Measurements from ENCODE around the gene CHCHD3. TPM values are rescaled to one million over a fixed set of nuclear protein-coding genes. Genes with fewer than 3 reads are reported as not detected.
A peak's percentile ranks its signal among the peaks of the same experiment; 100 is the strongest.

CHCHD3 gene
- total RNA-seq, 6 experiments from 2014 or later, result 51.3 to 70.0 (median 65.7) TPM

DNA sequence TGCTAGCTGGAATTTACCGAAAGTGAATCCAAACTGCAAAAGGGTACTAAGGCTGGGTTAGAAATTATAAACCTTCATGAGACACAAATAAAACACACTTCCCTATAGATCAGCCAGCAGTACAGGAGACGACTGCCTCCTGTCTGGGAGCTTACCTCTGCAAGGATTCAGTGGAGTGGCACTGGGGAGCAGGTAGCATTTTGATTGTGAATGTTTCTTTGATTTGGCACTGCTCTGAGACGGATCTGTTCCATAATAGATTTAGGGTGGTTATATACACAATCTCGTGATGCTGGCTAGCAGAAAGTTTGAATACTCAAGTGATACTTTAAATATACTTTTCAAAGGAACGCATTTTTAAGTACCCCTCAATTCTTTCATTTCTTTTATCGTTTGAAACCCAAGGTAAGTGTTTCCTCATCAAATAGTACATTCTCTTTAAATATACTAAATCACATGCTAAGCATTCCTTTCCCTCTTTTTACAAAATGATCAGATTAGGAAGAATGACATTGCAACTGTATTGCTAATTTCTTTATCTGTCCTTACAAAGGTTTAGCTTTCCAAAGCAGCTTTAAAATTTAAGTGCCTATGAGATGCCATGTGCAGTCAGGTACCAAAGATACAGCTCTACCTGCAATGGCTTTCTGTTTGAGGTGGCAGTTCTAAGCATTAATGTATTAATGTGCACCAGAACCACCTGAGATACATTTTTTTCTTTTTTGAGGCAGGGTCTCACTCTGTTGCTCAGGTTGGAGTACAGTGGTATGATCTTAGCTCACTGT lies 20.6 kb upstream of the CHCHD3 start:
- TF ChIP-seq, protein P1, sequence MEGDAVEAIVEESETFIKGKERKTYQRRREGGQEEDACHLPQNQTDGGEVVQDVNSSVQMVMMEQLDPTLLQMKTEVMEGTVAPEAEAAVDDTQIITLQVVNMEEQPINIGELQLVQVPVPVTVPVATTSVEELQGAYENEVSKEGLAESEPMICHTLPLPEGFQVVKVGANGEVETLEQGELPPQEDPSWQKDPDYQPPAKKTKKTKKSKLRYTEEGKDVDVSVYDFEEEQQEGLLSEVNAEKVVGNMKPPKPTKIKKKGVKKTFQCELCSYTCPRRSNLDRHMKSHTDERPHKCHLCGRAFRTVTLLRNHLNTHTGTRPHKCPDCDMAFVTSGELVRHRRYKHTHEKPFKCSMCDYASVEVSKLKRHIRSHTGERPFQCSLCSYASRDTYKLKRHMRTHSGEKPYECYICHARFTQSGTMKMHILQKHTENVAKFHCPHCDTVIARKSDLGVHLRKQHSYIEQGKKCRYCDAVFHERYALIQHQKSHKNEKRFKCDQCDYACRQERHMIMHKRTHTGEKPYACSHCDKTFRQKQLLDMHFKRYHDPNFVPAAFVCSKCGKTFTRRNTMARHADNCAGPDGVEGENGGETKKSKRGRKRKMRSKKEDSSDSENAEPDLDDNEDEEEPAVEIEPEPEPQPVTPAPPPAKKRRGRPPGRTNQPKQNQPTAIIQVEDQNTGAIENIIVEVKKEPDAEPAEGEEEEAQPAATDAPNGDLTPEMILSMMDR (IDR thresholded peaks at IDR 0.05), result no peak
- no peaks in the 10 kb centered on the region for H3K4me1 Mint-ChIP-seq (ENCODE audit: low read depth)
- H3K27ac Mint-ChIP-seq, result no peak overlapping the region
- no peaks in the 10 kb centered on the region for H3K9me3 Mint-ChIP-seq
- H3K36me3 Mint-ChIP-seq (ENCODE audit: low read depth), result no peaks in the 10 kb centered on the region
- peaks cover 18% of the 10 kb centered on the region for H3K27me3 Mint-ChIP-seq (ENCODE audit: insufficient read depth)
- DNase-seq, result no peak
- no peak overlapping the region for H3K4me3 Mint-ChIP-seq

GRCh38 chr7:133099633-133100286 lies 17.9 kb upstream of the CHCHD3 start:
- no peaks in the 10 kb centered on the region for H3K9me3 Mint-ChIP-seq
- H3K27me3 Mint-ChIP-seq (ENCODE audit: insufficient read depth), result peaks cover 15% of the 10 kb centered on the region
- TF ChIP-seq, protein P1 (IDR thresholded peaks at IDR 0.05), result no peak
- H3K27ac Mint-ChIP-seq, result no peak overlapping the region
- no peak overlapping the region for H3K4me3 Mint-ChIP-seq
- DNase-seq, result no peak
- H3K36me3 Mint-ChIP-seq (ENCODE audit: low read depth), result no peaks in the 10 kb centered on the region
- H3K4me1 Mint-ChIP-seq (ENCODE audit: low read depth), result no peaks in the 10 kb centered on the region

GRCh38 chr7:133095119-133095671 lies 13.3 kb upstream of the CHCHD3 start:
- no peak for DNase-seq
- TF ChIP-seq, protein P1 (IDR thresholded peaks at IDR 0.05), result no peak
- Mint-ChIP-seq H3K27ac (no peak overlapping the region), H3K4me1 (ENCODE audit: low read depth) (no peaks in the 10 kb centered on the region), H3K36me3 (ENCODE audit: low read depth) (no peaks in the 10 kb centered on the region), H3K27me3 (ENCODE audit: insufficient read depth) (peaks cover 10% of the 10 kb centered on the region), H3K4me3 (no peak overlapping the region), H3K9me3 (no peaks in the 10 kb centered on the region)

- TF ChIP-seq, protein P1 (IDR thresholded peaks at IDR 0.05), result no peak
- DNase-seq, result no peak
- H3K27me3 Mint-ChIP-seq (ENCODE audit: insufficient read depth), result peaks cover 8% of the 10 kb centered on the region
- no peak overlapping the region for H3K27ac Mint-ChIP-seq
- no peaks in the 10 kb centered on the region for H3K9me3 Mint-ChIP-seq
- H3K36me3 Mint-ChIP-seq (ENCODE audit: low read depth), result no peaks in the 10 kb centered on the region
- H3K4me1 Mint-ChIP-seq (ENCODE audit: low read depth), result no peaks in the 10 kb centered on the region
- no peak overlapping the region for H3K4me3 Mint-ChIP-seq
Measured at GRCh38 chr7:133091943-133092464, 10.1 kb upstream of the CHCHD3 start.

GRCh38 chr7:133082390-133082766 lies 488 bp upstream of the CHCHD3 start:
- H3K9me3 Mint-ChIP-seq, result no peaks in the 10 kb centered on the region
- TF ChIP-seq, protein P1 (IDR thresholded peaks at IDR 0.05), result no peak
- peaks cover 26% of the 10 kb centered on the region for H3K4me1 Mint-ChIP-seq (ENCODE audit: low read depth)
- H3K36me3 Mint-ChIP-seq (ENCODE audit: low read depth), result peaks cover 5% of the 10 kb centered on the region; the same call in 1 of the 2 replicates
- DNase-seq, result no peak
- H3K4me3 Mint-ChIP-seq, result peak overlapping the region; percentile 91; the same call in 1 of the 2 replicates
- H3K27me3 Mint-ChIP-seq (ENCODE audit: insufficient read depth), result peaks cover 8% of the 10 kb centered on the region; the same call in 1 of the 2 replicates
- H3K27ac Mint-ChIP-seq, result peak overlapping the region; percentile 77

All from HFFc6 (cell line).